ENCODE data around the gene ABCC8.

Gene ABCC8

DNA sequence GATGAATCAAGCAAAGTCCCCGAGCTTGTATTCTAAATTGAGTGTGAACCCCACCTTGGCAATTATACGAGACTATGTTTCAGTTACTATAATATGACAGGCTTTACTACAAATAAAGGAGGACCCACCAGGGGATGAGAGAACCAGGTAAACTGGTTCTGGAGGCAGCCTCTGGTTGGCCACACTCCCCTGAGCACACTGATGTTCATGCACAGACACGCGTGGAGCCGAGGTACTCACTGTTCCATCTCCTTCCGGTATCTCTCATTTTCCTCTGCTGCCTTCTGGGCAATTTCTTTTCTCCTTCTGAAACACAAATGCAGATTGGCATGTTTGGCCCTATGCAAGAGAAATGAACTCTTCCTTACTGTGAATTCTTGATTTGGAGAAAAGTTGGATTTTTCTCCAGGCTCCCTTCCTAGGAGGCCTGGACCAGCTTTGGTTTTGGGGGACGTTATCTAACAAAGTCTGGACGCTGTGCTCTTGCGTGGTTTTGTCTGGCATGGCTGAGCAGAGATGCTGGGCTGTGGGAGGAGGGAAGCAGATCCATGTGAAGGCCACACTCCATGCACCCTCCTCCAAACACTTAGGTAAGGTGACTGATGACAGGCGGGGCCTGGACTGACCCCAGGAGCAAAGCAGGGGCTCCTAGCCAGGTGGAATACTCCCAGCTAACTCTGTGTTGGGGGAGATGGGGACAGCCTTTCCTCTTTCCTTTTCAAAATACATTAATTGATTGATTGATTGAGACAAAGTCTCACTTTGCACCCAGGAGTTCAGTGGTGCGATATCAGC, 44.7 kb upstream of the ABCC8 start:
- TF ChIP-seq, protein P1, sequence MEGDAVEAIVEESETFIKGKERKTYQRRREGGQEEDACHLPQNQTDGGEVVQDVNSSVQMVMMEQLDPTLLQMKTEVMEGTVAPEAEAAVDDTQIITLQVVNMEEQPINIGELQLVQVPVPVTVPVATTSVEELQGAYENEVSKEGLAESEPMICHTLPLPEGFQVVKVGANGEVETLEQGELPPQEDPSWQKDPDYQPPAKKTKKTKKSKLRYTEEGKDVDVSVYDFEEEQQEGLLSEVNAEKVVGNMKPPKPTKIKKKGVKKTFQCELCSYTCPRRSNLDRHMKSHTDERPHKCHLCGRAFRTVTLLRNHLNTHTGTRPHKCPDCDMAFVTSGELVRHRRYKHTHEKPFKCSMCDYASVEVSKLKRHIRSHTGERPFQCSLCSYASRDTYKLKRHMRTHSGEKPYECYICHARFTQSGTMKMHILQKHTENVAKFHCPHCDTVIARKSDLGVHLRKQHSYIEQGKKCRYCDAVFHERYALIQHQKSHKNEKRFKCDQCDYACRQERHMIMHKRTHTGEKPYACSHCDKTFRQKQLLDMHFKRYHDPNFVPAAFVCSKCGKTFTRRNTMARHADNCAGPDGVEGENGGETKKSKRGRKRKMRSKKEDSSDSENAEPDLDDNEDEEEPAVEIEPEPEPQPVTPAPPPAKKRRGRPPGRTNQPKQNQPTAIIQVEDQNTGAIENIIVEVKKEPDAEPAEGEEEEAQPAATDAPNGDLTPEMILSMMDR (IDR thresholded peaks at IDR 0.05; ENCODE audit: unreplicated experiment in 3 of 3) = no peak
- H3K4me1 Mint-ChIP-seq = peaks cover 18% of the 10 kb centered on the region
- no peak overlapping the region for H3K4me3 Mint-ChIP-seq

DNA sequence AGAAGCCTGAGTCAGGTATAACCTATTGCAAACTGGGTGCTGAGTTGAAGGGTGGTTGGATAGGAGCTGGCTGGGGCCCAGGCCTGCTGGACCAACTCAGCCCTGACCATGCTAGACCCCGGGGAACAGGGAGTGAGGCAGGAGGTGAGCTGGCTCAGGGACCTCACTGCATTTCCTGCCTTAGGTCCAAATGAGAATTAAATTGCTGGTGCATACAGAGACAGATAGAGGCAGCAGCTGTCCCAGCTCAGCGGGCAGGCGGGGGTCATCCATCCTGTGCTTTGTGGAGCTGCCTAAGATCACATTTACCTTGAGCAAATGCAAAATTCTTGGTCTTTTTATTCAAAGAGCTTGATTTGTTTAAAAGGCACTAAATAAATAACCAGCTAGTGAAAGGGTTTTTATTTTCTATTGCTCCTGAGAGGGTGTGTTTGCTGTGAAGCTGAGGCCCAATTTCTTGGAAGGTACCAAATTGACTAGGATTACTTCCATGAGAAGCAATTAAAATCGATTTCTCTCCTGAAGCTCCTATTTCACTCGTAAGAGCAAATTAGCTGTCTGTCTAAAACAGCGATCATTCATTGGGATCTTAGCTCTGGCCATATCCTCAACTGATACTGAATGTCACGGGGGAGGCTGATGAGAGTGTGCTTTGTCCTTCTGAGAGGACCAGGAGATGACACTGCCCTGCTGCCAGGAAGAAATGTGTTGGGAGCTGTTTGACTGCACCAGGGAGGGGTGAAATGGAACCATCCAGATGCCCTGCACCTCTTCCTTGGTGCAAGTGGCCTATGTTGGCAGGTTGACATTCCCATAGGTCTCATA, 42.6 kb upstream of the ABCC8 start:
- no peaks in the 10 kb centered on the region for H3K9me3 Mint-ChIP-seq

More for the DNA sequence above, 44.7 kb upstream of the ABCC8 start:
- Mint-ChIP-seq H3K36me3 (ENCODE audit: low read depth) (no peaks in the 10 kb centered on the region), H3K27ac (no peak overlapping the region), H3K9me3 (no peaks in the 10 kb centered on the region), H3K27me3 (ENCODE audit: low read depth) (peaks cover 35% of the 10 kb centered on the region)

DNA sequence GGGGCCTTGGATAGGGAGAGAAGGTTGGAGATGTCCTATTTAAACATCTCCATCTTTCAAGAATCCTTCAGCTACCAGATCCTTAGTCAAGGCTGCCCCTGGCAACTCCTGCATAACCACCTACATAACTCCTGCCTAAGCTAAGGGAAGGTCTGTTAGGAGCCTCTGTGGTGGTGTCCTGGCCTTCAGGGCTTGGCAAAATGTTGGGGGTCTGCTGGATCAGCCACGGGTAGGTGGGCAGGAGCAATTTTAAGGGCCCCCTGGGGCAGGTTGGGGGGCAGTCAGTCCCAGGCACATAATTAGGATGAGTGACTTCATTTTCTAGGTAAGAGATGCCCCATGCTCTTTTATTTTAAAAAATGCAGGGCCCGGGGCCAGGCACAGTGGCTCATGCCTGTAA, 41.7 kb upstream of the ABCC8 start:
- Mint-ChIP-seq H3K4me1 (peaks cover 36% of the 10 kb centered on the region), H3K27ac (no peak overlapping the region), H3K36me3 (ENCODE audit: low read depth) (no peaks in the 10 kb centered on the region), H3K4me3 (no peak overlapping the region), H3K27me3 (ENCODE audit: low read depth) (peaks cover 28% of the 10 kb centered on the region), H3K9me3 (no peaks in the 10 kb centered on the region)
- TF ChIP-seq, protein P1 (IDR thresholded peaks at IDR 0.05; ENCODE audit: unreplicated experiment in 3 of 3) = no peak

More for the DNA sequence above, 42.6 kb upstream of the ABCC8 start:
- Mint-ChIP-seq H3K4me1 (peaks cover 32% of the 10 kb centered on the region), H3K4me3 (no peak overlapping the region), H3K36me3 (ENCODE audit: low read depth) (no peaks in the 10 kb centered on the region), H3K27ac (no peak overlapping the region), H3K27me3 (ENCODE audit: low read depth) (peaks cover 25% of the 10 kb centered on the region)
- TF ChIP-seq, protein P1 (IDR thresholded peaks at IDR 0.05; ENCODE audit: unreplicated experiment in 3 of 3) = no peak

DNA sequence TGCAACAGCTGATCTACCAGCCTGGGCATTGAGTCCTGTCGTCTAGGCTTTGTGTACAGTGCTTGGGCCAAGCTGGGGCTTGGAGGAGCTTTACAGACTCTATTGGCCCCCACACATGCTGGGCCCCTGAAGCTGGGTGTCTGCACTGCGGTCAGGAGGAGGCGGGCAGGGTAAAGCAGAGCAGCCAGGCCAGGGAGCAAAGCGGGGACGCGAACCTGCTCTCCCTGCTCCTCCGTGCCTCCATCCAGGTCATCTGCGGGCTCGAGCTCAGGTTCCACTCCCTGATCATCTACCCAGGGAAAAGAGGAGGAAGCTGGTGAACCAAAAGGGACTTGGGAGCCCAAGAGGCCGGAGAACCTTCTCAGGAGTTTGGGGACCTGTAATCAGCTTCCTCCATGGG, 40.5 kb upstream of the ABCC8 start:
- H3K4me3 Mint-ChIP-seq = no peak overlapping the region
- no peaks in the 10 kb centered on the region for H3K36me3 Mint-ChIP-seq (ENCODE audit: low read depth)
- peaks cover 41% of the 10 kb centered on the region for H3K4me1 Mint-ChIP-seq
- no peak overlapping the region for H3K27ac Mint-ChIP-seq
- peaks cover 33% of the 10 kb centered on the region for H3K27me3 Mint-ChIP-seq (ENCODE audit: low read depth)
- no peaks in the 10 kb centered on the region for H3K9me3 Mint-ChIP-seq
- TF ChIP-seq, protein P1 (IDR thresholded peaks at IDR 0.05; ENCODE audit: unreplicated experiment in 3 of 3) = no peak

DNA sequence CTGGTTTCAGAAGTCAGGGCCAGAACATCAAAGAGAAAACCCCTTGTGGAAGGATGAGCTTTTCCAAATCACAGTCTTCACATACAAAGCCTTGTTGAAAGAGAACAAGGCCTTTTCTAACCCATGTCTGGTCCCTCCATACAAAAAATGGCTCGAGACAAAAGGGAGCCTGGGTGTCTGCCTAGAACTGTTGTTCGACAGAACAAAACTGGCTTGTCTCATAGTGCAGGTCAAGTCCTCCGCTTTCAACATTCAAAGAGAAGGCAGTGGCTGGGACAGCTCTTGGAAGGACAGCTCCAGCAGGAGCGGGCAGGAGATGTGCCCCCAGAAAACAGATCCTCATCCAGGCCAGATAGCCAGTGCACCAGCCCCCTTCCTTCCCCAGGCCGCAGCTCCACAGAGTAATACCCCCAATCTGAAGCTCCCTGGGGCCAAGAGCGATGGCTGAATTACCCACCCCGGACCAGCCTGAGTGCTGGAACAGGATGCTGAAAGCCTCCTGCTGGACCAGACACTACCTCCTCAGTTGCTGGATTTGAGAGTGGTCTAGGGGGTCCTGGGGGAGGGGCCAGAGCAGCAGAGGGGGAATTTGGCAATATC, 40.0 kb upstream of the ABCC8 start:
- no peaks in the 10 kb centered on the region for H3K36me3 Mint-ChIP-seq (ENCODE audit: low read depth)
- no peak overlapping the region for H3K4me3 Mint-ChIP-seq
- H3K4me1 Mint-ChIP-seq = peaks cover 46% of the 10 kb centered on the region
- TF ChIP-seq, protein P1 (IDR thresholded peaks at IDR 0.05; ENCODE audit: unreplicated experiment in 3 of 3) = no peak
- no peaks in the 10 kb centered on the region for H3K9me3 Mint-ChIP-seq
- peaks cover 34% of the 10 kb centered on the region for H3K27me3 Mint-ChIP-seq (ENCODE audit: low read depth)
- no peak overlapping the region for H3K27ac Mint-ChIP-seq
